ENCODE data around the gene LSM7.
"Not testable (repeated sequence)": the region's sequence is repeated elsewhere in the genome, so short reads cannot be mapped to it uniquely, and the experiment has no call there.

Gene LSM7

GRCh38 chr19:2287585-2288337 lies 40.6 kb downstream of the LSM7 start:
- no peak for DNase-seq (ENCODE audit: low read depth)
- no peak overlapping the region for H3K4me3 ChIP-seq (ENCODE audit: low read length)
- no peak for TF ChIP-seq CTCF (conservative IDR thresholded peaks at IDR 0.05; ENCODE audit: low read depth, low read length)

- no peak overlapping the region for H3K4me3 ChIP-seq (ENCODE audit: low read length)
- DNase-seq (ENCODE audit: low read depth), result no peak
- no peak for TF ChIP-seq CTCF (conservative IDR thresholded peaks at IDR 0.05; ENCODE audit: low read depth, low read length)
These were observed 41.8 kb downstream of the LSM7 start for GRCh38 chr19:2286402-2287140.

- H3K4me3 ChIP-seq (ENCODE audit: low read length), result no peak overlapping the region
- no peak for DNase-seq (ENCODE audit: low read depth)
- no peak for TF ChIP-seq CTCF (conservative IDR thresholded peaks at IDR 0.05; ENCODE audit: low read depth, low read length)
These were observed 44.4 kb downstream of the LSM7 start for GRCh38 chr19:2283835-2284507.

GRCh38 chr19:2282862-2283237 lies 45.5 kb downstream of the LSM7 start:
- H3K4me3 ChIP-seq (ENCODE audit: low read length), result no peak overlapping the region
- no peak for DNase-seq (ENCODE audit: low read depth)
- no peak for TF ChIP-seq CTCF (conservative IDR thresholded peaks at IDR 0.05; ENCODE audit: low read depth, low read length)

- no peak within 1 kb of the TSS for H3K4me3 ChIP-seq (ENCODE audit: low read length)
- TF ChIP-seq CTCF (conservative IDR thresholded peaks at IDR 0.05; ENCODE audit: low read depth, low read length), result no peak
- DNase-seq (ENCODE audit: low read depth), result no peak
These were observed 46.1 kb downstream of the LSM7 start, which contains the start of gene PEAK3 for GRCh38 chr19:2282062-2282861. Gene PEAK3, minus strand, starts transcription at chr19:2282175. Its CDS starts 1,244 bp downstream, at chr19:2280931.

- DNase-seq (ENCODE audit: low read depth); H3K4me3 ChIP-seq (ENCODE audit: low read length): not testable (repeated sequence)
These were observed 46.9 kb downstream of the LSM7 start for GRCh38 chr19:2281265-2282061.
